A172 (cell line): ENCODE data around the gene SEC62. TPM values are rescaled to one million over a fixed set of nuclear protein-coding genes. Genes with fewer than 3 reads are reported as not detected.
"Not testable (repeated sequence)": the region's sequence is repeated elsewhere in the genome, so short reads cannot be mapped to it uniquely, and the experiment has no call there.

Source experiments
- DNase-seq: peaks from one replicate; pipeline ENCODE4 v3.0.0-alpha.2; 2015; ENCODE audit warnings: low spot score
- total RNA-seq: library from RNA; depleted of rRNA; stranded (reverse); fragments of >200 nt; shearing (Covaris generic); gene quantifications from 2 replicates; pipeline ENCODE4 v1.2.3, GENCODE V29; 2014

The SEC62 gene
- total RNA-seq, 1 experiment from 2014 or later, result 37.2 TPM

DNA sequence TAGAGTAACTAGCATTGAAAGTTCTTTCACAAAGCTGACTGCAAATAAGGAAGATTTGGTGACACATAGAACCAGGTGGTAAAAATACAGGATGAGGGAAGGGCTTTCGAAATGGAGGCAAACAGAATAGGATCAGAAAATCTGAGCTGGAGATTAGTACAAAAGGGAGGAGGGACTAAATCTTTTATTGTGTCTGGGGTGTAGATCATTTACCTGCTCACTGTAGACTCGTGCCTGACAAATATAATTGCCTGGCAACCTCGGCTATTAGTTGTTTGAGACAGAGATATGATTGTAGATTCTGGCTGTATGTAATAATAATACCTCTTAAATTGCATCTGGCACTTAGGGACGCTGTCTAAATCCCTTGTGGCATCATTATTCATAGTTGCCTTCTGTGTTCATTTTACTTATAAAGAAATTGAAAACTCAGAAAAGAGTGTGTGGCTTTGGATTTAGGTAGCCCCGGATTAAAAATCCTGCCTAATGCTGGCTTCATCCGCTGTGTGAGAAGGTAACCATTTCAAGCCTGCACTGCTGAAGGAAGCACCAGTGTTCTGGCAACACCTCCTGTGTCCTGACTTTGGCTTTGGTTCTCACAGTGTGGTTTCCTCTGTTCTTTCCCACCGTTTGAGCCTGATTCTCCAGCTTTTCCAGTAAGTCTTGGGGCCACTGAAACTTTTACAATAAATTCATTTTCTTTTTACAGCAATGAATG is 46.2 kb downstream of the SEC62 start:
- no peak for DNase-seq

DNA sequence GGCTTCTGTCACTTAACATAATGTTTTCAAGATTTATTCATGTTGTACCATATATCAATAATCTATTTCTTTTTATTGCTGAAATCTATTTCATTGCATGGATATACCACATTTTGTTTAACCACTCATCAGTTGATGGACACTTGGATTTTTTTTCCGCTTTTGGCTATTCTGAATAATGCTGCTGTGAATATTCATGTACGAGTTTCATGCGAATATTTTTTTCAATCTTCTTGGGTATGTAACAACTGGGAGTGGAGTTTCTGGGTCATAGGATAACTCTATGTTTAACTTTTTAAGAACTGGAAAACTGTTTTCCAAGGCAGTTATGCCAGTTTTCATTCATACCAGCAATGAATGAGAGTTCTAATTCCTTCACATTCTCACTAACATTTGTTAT is 49.5 kb downstream of the SEC62 start:
- no peak for DNase-seq

DNA sequence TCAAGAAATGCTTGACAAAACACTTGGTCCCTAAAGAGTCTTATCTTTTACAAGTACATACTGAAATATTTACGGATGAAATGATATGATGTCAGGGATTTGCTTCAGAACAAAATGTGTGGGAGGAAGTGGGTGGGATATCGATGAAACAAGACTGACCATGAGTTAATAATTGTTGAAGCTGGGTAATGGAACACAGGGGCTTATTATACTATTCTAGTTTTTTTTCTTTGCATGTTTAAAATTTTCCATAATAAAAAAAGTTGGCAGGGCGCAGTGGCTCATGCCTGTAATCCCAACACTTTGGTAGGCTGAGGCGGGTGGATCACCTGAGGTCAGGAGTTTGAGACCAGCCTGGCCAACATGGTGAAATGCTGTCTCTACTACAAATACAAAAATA is 52.7 kb downstream of the SEC62 start:
- not testable (repeated sequence) for DNase-seq

DNA sequence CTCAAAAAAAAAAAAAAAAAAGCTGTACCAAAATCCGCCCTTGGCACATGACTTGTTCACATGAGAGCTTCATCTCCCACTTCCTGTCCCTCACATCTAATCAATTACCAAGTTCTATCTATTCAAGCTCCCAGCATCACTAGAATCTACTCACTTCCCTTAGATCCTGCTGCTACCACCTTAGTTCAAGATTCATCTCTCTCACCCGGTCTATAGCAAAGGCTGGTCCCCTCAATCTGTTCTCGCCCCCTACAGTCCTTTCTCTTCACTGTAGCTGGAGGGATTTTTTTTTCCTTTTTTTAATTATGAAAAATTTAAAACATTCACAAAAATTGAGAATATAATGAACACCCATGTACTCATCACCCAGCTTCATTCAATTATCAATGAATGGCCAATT is 54.5 kb downstream of the SEC62 start:
- DNase-seq, result no peak

DNA sequence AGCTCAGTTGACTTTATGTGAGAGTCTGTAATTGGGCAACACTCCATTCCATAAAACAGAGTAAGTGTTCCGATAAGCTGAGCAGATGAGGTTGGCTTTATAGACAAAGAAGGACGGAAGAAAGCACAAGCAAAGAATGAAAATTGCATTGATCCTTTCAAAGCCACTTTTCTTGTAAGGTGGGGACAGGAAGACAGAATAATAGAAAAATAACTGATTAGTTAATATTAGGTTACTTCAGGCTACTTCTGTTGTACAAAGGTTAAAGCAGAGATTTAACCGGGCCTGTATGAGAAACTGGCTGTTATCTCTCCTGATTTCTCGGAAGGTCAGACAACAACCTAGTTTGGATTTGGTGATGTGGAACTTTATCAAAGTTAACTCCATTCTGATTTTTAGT is 55.7 kb downstream of the SEC62 start:
- DNase-seq, result no peak

DNA sequence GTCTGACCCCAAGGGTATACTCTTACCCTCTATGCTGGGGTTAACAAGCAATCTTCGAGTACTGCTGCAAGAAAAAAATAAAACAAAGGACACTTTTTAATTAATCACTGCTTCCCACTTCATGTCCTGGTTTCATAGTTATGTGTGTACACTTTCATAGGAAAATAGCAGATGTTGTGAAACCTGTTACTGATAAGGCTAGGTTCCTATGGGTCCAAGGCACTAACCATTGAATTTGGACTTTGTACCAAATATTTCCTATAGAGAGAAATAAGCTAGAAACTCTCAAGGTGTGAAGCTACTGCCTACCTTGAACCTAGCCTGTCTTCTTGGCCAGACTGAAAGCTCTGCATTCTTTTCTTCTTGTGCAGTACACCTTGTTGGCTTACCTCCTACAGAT is 56.6 kb downstream of the SEC62 start:
- DNase-seq, result no peak

DNA sequence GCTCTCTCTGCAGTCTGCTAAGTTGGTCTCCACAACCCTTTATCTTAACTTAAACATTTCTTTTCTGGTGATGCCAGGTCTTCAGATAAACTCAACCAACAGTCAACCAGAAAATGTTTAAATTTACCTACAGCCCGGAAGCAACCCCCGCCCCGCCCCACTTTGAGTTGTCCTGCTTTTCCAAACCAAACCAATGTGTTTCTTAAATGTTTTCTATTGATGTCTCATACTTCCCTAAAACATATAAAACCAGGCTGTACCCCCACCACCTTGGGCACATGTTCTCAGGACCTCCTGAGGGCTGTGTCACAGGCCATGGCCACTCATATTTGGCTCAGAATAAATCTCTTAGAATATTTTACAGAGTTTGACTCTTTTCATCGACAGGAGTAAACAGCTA is 58.0 kb downstream of the SEC62 start:
- no peak for DNase-seq

DNA sequence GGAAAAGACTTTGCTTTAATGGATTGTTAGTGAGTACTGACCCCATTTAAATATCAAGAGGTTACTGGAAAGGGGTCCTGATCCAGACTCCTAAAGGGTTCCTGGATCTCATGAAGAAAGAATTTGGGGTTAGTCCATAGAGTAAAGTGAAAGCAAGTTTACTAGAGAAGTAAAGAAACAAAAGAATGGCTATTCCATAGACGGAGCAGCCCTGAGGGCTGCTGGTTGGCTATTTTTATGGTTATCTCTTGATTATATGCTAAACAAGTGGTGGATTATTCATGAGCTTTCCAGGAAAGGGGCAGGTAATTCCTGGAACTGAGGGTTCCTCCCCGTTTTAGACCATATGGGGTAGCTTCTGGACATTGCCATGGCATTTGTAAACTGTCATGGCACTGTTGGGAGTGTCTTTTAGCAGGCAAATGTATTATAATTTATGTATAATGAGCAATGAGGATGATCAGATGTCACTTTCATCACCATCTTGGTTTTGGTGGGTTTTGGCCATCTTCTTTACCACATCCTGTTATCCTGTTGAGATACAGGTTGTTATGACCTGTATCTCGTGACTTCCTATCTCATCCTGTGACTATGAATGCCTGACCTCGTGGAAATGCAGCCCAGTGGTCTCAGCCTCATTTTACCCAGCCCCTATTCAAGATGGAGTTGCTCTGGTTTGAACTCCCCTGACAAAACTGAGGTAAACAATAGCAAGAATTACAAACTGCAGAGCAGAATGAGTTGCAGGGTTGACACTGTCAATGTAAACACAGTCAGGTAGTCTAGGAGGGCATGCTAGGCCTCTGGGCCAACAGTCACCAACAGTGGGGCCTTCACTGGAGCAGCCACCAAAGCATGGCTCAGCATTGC is 60.9 kb downstream of the SEC62 start:
- DNase-seq, result no peak

DNA sequence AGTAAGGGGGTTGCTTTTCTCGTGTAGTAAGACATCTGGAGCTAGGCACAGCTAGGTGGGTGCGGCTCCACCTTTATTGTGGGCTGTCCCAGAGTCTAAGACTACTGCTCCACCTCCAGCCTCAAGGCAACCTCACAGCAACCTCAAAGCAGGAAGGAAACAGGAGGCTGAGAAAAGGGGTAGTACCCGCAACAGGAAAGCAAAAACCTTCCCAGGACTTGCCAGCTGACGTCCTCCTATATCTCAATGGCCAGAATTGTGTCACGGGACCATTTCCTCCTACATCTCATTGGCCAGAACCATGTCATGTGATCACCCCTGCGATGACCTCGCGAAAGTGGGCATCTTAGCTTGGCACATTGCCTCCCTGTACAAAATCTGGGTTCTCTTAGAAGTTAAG is 66.9 kb downstream of the SEC62 start:
- no peak for DNase-seq

DNA sequence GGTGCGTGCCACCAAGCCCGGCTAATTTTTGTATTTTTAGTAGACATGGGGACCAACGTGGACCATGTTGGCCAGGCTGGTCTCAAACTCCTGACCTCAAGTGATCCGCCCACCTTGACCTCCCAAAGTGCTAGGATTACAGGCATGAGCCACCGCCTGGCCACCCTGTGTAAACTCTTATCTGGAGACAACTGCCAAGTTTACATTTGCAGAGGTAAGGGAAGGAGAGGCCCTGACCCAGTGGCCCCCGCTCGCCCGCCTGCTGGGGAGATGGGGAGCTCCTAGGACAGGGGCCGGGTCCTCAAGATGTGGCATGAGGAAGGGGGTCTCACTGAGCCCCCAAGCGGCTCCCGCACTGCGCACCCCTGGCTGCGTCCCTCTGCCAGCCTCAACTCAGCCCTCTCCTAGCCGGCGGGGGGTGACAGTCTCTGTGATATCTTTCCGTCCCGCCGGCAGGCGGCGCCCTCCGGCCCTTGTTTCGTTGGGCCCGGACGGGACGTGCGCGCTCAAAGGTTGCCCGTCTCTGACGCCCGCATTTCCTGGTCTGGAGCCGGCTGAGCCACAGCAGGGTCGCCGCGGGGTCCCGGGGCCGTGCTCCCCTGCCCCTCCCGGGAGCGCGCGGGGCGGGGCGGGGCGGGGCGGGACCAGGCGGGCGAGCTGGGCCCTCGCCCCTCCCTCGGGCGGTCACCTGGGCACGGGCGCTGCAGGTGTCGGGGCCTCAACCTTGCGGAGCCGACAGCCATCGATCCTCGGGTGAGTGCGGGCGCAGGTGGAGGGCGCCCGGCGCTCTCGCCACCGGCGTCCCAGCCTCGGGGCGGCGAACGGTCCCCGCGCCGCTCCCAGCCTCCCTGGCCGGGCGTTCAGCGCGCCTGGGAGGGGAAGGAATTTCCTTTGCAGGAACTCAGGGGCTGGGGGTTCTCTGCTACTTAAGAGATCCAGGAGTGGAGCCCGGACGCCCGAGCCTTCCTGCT is 71.1 kb downstream of the SEC62 start, which contains the start of gene GPR160:
Gene GPR160 (plus strand): TSS at position 533 of the 971 bp plus-strand sequence. CDS start 45,978 bp downstream, outside the sequence.
- DNase-seq, result no peak

DNA sequence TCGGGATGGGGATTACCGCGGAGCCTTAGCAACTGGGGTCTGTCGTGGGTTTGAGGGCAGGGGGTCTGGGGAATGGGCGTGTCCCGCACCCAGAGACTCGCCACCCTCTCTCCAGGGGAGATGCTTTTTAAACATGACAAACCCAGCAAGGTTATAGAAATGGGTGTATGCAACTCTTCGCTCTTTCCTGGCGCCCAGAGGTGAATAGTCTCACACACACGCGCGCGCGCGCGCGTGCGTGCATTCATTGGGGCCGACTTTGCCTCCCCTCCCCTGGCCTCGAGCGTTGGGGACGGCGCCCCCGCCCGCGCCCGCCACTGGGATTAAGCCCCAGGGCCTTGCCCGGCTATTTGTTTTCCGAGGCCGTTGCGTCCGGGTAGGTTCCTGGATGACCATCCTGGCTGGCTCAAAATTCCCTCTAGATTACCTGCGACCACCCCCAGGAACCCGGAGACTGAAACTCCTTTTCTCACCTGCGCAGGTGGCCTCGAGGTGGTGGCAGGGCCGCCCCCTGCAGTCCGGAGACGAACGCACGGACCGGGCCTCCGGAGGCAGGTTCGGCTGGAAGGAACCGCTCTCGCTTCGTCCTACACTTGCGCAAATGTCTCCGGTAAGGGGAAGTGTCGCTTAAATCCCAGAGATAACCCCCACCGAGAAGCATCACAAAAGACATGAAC is 72.0 kb downstream of the SEC62 start:
- no peak for DNase-seq

DNA sequence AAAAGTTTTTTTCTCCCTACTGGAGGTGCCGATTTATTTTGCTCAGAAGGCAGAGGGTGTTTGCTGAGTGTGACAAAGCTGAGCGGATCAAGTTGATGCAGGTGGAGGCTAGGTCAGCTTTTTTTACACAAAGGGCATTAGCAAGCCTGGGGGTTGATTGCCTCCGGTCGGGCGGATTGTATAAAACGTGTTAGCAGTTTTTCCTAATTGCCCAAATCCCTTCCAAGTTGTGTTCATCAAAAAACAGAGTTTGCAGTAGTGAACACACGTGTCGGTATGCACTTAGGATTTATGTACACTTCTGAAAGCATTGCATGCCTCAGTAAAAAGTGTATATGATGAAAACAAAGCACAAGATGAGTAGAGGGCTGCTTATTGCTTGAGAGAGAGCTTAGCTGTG is 73.8 kb downstream of the SEC62 start:
- no peak for DNase-seq

DNA sequence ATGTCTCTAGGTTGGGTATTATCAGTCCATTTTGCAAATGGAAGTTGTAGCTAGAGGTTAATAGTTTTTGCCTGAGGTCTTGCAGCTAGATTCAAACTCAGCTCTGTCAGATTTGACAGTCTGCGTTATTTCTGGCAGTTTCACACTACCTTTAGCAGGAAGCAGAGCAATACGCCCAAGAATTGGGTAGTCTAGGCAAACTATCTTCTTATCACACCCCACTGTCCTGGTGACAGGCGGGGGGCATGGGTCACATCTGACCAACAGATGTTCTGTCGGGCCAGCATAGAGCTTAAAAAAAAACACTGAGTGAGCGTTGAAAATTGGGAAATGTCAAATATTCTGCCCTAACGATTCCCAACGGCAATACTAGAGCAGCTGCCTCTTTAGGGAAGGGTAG is 76.9 kb downstream of the SEC62 start:
- no peak for DNase-seq

DNA sequence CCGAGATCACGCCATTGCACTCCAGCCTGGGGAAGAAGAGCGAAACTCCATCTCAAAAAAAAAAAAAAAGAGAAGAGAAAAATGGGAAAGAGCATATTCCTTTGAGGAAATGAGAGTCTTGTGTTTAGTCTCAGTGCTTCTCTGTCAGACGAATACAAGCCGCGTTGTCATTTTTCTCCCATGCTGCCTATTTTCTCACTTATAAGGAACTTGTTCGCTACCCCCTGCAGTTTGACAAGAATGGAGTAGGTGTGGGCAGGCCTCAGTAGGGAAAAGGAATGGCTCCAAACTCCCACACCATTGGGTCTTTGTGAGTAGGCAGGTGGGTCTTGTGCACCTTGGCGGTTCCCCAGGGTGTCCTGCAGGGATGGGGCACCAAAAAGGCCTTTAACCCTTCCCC is 77.7 kb downstream of the SEC62 start:
- no peak for DNase-seq

DNA sequence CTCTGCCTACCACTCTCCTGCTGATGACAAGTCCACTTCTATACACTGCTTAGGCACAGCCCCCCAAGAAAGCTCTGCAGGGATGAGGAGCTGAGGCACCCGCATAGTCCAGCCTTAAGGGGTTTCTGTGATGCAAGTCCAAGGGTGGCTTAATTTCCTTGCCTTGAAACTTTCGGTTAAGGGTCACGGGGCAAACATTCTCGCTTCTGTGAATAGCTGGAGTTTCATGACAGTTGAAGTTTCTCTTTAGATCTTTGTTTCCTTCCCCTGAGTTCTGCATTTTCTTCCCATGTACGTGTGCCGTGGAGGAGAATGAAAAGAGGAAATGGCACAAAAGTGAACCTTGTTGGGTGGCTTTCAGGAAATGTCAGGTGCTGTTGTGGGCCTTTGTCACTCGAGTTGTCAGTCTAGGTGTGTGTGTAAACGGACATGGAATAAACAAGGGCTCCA is 78.2 kb downstream of the SEC62 start:
- DNase-seq, result no peak

DNA sequence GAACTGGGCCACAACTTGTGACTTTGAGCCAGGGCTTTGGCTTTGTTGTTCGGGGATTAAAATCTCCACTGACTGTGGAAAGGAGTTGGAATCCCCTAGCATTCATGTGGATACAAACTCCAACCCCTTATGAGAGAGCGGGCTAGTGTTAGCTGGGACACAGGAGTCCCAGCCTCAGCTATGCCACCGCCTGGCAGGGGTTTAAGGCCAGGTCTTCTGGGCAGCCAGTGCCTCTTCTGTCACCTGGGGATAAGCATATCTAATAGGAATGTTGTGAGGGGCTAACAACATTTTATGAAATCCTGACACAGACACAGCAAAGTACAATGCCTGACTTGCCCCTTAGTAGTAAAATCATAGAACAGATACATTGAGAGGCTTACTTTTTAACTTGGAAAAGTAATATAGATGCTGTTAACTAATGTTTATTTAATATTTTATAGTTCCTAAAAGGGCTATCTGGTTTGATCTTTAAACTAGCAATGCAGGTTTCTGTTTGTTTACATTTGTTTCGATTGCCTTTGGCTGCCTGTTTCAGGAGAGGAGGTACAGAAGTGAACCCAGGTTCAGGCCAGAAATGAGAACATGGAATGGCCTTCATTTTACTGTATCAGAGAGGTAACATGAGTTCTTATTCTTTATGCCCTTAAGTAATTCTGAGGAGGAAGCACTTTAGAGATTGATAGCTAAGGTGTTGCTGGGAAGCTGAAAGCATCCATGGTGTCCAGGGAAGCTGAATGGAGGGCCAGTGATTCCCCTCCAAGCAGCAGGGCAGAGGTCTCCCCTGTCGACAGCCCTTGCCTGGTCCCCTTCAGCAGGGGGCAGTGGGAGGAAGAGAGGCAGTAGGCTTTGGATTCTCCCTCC is 79.9 kb downstream of the SEC62 start:
- DNase-seq, result no peak

DNA sequence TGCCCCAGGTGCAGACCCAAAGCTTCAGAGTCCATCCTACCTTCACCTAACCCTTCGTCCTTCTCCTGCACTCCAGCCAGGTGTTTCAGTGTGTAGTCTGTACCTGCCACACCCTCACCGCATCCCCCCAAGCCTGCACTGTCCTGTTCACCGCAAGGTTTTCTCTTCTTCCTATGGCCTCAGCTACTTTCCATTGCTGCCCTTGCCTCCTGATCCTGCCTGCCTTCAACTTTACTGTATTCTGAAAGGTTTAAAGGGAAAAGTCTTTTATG is 80.5 kb downstream of the SEC62 start:
- DNase-seq, result no peak
